HepG2 (cell line): ENCODE measurements around the gene NCBP2. TPM values are rescaled to one million over a fixed set of nuclear protein-coding genes. Genes with fewer than 3 reads are reported as not detected.

Experiments used
- ASH2L ChIP-seq: fragments of 300-600, 200-600 bp; sonication (generic); IDR thresholded peaks from 2 replicates; pipeline ENCODE4 v1.7.0; 2017; ENCODE audit warnings: low read depth, mild to moderate bottlenecking, moderate library complexity, mixed read lengths, low read length; ENCODE audit not compliant: insufficient read length
- CEBPG ChIP-seq: IDR thresholded peaks from 2 replicates; pipeline ENCODE4 v1.6.1; 2016
- MAZ ChIP-seq, 2 experiments: sonication (generic) in 1 of 2; formaldehyde crosslinking in 1 of 2; IDR thresholded peaks; 2 replicates each; pipeline versions ENCODE4 v1.5.0 to v1.6.1; 2012 to 2020; ENCODE audit warnings: low read depth in 2 of 2, mild to moderate bottlenecking in 2 of 2, borderline replicate concordance in 1 of 2, improper control_type of control experiment in 1 of 2, low read length in 1 of 2, missing genetic modification reagents in 1 of 2, moderate library complexity in 1 of 2
- NFE2L1 ChIP-seq: sonication (generic); formaldehyde crosslinking; IDR thresholded peaks from 2 replicates; pipeline ENCODE4 v1.4.0; 2020; ENCODE audit warnings: missing genetic modification reagents, mild to moderate bottlenecking, borderline replicate concordance
- SP2 ChIP-seq: sonication (generic); formaldehyde crosslinking; IDR thresholded peaks from 2 replicates; pipeline ENCODE4 v1.5.1; 2020; ENCODE audit warnings: mild to moderate bottlenecking, missing genetic modification reagents
- ZNF121 ChIP-seq: sonication (generic); formaldehyde crosslinking; IDR thresholded peaks from 2 replicates; pipeline ENCODE4 v1.5.0; 2020; ENCODE audit warnings: mild to moderate bottlenecking, missing genetic modification reagents
- ZNF430 ChIP-seq: sonication (generic); formaldehyde crosslinking; IDR thresholded peaks from 2 replicates; pipeline ENCODE4 v1.9.0; 2021; ENCODE audit warnings: mild to moderate bottlenecking, missing genetic modification reagents
- polyA plus RNA-seq, 8 experiments: library from polyadenylated mRNA; depleted of rRNA in 3 of 8; stranded (reverse) in 7 of 8; unstranded in 1 of 8; fragments of >200 nt; fragmentation: Illumina TruSeq in 4 of 8; extraction: Trizol in 4 of 8; gene quantifications; 2 replicates each; pipeline versions ENCODE4 v1.2.1 to v1.2.3, GENCODE V29; 2011 to 2016; ENCODE audit warnings: low read depth in 4 of 8, missing spikeins in 1 of 8, mixed read lengths in 1 of 8; ENCODE audit not compliant: insufficient read depth in 1 of 8
- total RNA-seq, 5 experiments: library from RNA; depleted of rRNA; stranded (reverse); fragments of >200 nt; fragmentation: Illumina TruSeq; extraction: Trizol; gene quantifications; 2 replicates each; pipeline ENCODE4 v1.2.3, GENCODE V29; 2016; ENCODE audit warnings: low read depth in 1 of 5
- TF ChIP-seq, protein P1 (sequence below), 2 experiments: fragments of 450-650 bp in 1 of 2; sonication (generic) in 1 of 2; formaldehyde crosslinking in 1 of 2; IDR thresholded peaks; 2 replicates each; pipeline versions ENCODE4 v1.6.1 to v1.8.0; 2016 to 2022; ENCODE audit warnings: antibody characterized with exemption in 1 of 2, mild to moderate bottlenecking in 1 of 2, missing genetic modification reagents in 1 of 2
- TF ChIP-seq, protein P2 (sequence below): sonication (generic); formaldehyde crosslinking; IDR thresholded peaks from 2 replicates; pipeline ENCODE4 v1.4.0; 2020; ENCODE audit warnings: mild to moderate bottlenecking, missing genetic modification reagents
- TF ChIP-seq, protein P3 (sequence below): sonication (generic); formaldehyde crosslinking; IDR thresholded peaks from 2 replicates; pipeline ENCODE4 v1.4.0; 2020; ENCODE audit warnings: missing genetic modification reagents
- TF ChIP-seq, protein P4 (sequence below): sonication (generic); formaldehyde crosslinking; IDR thresholded peaks from 2 replicates; pipeline ENCODE4 v1.5.0; 2020; ENCODE audit warnings: mild to moderate bottlenecking, missing genetic modification reagents, moderate library complexity

Gene NCBP2
- total and polyA plus RNA-seq, 2 of the 13 experiments (the other 11 are each of a cell fraction or from before 2014, with no cell fraction given): 58.7 to 95.5 TPM

DNA sequence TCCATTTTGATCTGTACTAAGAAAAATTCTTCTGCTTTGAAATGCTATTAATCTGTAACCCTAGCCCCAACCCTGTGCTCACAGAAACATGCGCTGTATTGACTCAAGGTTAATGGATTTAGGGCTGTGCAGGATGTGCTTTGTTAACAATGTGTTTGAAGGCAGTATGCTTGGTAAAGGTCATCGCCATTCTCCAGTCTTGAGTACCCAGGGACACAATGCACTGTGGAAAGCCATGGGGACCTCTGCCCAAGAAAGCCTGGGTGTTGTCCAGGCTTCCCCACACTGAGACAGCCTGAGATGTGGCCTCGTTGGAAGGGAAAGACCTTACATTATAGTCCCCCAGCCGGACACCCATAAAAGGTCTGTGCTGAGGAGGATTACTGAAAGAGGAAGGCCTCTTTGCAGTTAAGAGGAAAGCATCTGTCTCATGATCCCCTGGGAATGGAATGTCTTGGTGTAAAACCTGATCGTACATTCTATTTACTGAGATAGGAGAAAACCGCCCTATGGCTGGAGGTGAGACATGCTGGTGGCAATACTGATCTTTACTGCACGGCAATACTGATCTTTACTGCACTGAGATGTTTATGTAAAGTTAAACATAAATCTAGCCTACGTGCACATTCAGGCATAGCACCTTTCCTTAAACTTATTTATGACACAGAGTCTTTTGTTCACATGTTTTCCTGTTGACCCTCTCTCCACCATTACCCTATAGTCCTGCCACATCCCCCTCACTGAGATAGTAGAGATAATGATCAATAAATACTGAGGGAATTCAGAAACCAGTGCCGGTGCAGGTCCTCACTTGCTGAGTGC, 20.0 kb upstream of the NCBP2 start (continued):
- TF ChIP-seq, protein P1, sequence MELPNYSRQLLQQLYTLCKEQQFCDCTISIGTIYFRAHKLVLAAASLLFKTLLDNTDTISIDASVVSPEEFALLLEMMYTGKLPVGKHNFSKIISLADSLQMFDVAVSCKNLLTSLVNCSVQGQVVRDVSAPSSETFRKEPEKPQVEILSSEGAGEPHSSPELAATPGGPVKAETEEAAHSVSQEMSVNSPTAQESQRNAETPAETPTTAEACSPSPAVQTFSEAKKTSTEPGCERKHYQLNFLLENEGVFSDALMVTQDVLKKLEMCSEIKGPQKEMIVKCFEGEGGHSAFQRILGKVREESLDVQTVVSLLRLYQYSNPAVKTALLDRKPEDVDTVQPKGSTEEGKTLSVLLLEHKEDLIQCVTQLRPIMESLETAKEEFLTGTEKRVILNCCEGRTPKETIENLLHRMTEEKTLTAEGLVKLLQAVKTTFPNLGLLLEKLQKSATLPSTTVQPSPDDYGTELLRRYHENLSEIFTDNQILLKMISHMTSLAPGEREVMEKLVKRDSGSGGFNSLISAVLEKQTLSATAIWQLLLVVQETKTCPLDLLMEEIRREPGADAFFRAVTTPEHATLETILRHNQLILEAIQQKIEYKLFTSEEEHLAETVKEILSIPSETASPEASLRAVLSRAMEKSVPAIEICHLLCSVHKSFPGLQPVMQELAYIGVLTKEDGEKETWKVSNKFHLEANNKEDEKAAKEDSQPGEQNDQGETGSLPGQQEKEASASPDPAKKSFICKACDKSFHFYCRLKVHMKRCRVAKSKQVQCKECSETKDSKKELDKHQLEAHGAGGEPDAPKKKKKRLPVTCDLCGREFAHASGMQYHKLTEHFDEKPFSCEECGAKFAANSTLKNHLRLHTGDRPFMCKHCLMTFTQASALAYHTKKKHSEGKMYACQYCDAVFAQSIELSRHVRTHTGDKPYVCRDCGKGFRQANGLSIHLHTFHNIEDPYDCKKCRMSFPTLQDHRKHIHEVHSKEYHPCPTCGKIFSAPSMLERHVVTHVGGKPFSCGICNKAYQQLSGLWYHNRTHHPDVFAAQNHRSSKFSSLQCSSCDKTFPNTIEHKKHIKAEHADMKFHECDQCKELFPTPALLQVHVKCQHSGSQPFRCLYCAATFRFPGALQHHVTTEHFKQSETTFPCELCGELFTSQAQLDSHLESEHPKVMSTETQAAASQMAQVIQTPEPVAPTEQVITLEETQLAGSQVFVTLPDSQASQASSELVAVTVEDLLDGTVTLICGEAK (IDR thresholded peaks at IDR 0.05): no peak
- TF ChIP-seq, protein P1 (CRISPR knock-in tag; IDR thresholded peaks at IDR 0.05): 0 out of 2 replicates have a peak, but pooled peaks have one; percentile 29
- TF ChIP-seq, protein P2, sequence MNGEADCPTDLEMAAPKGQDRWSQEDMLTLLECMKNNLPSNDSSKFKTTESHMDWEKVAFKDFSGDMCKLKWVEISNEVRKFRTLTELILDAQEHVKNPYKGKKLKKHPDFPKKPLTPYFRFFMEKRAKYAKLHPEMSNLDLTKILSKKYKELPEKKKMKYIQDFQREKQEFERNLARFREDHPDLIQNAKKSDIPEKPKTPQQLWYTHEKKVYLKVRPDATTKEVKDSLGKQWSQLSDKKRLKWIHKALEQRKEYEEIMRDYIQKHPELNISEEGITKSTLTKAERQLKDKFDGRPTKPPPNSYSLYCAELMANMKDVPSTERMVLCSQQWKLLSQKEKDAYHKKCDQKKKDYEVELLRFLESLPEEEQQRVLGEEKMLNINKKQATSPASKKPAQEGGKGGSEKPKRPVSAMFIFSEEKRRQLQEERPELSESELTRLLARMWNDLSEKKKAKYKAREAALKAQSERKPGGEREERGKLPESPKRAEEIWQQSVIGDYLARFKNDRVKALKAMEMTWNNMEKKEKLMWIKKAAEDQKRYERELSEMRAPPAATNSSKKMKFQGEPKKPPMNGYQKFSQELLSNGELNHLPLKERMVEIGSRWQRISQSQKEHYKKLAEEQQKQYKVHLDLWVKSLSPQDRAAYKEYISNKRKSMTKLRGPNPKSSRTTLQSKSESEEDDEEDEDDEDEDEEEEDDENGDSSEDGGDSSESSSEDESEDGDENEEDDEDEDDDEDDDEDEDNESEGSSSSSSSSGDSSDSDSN (CRISPR knock-in tag): 0 out of 2 replicates have a peak, but pooled peaks have one; percentile 23
- no peak for TF ChIP-seq ZNF430 (CRISPR knock-in tag)
- no peak for TF ChIP-seq ZNF121 (CRISPR knock-in tag)
- TF ChIP-seq MAZ (IDR thresholded peaks at IDR 0.05; ENCODE audit: borderline replicate concordance, low read depth, low read length): no peak
- TF ChIP-seq MAZ (CRISPR knock-in tag; IDR thresholded peaks at IDR 0.05; ENCODE audit: low read depth): peak; percentile 49; the same call in 1 of the 2 replicates
- TF ChIP-seq SP2 (CRISPR knock-in tag): no peak
- TF ChIP-seq, protein P3, sequence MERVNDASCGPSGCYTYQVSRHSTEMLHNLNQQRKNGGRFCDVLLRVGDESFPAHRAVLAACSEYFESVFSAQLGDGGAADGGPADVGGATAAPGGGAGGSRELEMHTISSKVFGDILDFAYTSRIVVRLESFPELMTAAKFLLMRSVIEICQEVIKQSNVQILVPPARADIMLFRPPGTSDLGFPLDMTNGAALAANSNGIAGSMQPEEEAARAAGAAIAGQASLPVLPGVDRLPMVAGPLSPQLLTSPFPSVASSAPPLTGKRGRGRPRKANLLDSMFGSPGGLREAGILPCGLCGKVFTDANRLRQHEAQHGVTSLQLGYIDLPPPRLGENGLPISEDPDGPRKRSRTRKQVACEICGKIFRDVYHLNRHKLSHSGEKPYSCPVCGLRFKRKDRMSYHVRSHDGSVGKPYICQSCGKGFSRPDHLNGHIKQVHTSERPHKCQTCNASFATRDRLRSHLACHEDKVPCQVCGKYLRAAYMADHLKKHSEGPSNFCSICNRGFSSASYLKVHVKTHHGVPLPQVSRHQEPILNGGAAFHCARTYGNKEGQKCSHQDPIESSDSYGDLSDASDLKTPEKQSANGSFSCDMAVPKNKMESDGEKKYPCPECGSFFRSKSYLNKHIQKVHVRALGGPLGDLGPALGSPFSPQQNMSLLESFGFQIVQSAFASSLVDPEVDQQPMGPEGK: peak; percentile 69
- TF ChIP-seq, protein P4, sequence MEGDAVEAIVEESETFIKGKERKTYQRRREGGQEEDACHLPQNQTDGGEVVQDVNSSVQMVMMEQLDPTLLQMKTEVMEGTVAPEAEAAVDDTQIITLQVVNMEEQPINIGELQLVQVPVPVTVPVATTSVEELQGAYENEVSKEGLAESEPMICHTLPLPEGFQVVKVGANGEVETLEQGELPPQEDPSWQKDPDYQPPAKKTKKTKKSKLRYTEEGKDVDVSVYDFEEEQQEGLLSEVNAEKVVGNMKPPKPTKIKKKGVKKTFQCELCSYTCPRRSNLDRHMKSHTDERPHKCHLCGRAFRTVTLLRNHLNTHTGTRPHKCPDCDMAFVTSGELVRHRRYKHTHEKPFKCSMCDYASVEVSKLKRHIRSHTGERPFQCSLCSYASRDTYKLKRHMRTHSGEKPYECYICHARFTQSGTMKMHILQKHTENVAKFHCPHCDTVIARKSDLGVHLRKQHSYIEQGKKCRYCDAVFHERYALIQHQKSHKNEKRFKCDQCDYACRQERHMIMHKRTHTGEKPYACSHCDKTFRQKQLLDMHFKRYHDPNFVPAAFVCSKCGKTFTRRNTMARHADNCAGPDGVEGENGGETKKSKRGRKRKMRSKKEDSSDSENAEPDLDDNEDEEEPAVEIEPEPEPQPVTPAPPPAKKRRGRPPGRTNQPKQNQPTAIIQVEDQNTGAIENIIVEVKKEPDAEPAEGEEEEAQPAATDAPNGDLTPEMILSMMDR (CRISPR knock-in tag): no peak
- no peak for TF ChIP-seq NFE2L1
- TF ChIP-seq ASH2L: peak; percentile 24
- TF ChIP-seq CEBPG (CRISPR knock-in tag): peak; percentile 10; the same call in 1 of the 2 replicates
